Subcutaneous adipose tissue (tissue), 4 donors: ENCODE results near the gene GP1BA. TPM values are rescaled to one million over a fixed set of nuclear protein-coding genes. Genes with fewer than 3 reads are reported as not detected.

Experiments used
- CTCF ChIP-seq: fragments of 450-650 bp; IDR thresholded peaks from one replicate; pipeline ENCODE4 v1.5.1; 2016; ENCODE audit warnings: low read depth, mild to moderate bottlenecking, control low read depth, antibody characterized with exemption, moderate library complexity
- total RNA-seq, 4 donors: library from RNA; depleted of rRNA; stranded (reverse); fragments of >200 nt; gene quantifications; one replicate each; pipeline ENCODE4 v1.1.0, GENCODE V29; 2016

The GP1BA gene
- total RNA-seq, 4 donors from 2014 or later, result not detected

GRCh38 chr17:4902540-4902939 is 29.5 kb upstream of the GP1BA start:
- TF ChIP-seq CTCF, result no peak

DNA sequence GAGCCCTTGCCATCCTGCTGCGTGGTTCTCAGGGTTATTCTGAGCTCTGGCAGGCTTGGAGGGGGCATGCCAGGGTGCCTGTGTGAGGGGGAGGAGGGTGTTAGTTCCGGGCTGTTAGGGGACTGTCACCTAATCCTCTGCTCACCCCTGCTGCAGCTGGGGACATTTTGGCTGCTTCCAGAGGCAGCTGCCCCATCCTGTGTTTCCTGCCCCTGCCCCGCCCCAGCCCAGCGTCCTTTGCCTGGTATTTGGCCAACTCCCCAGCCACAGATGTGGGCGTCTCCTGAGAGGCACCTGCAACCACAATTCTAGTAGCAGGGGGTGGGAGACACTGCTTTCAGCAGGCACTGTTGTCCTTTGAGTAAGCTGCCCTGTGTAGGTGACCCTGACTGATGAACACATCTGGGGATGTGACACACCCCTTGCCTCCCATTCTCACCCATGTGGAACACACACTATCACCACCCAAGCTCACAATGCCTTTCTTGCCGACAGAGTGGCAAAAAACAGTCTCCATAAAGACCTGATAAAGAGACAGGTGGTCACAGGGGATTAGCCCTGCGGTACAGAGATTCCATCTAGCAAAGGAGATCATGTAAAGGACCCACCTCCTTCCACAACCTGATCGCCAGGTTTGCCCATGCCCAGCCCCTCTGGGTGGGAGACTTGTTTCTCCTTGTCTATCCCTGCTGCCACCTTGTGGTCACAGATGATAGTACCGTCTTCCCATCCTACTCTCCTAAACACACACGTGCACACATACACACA is 28.8 kb upstream of the GP1BA start, which contains the start of gene CHRNE:
Gene CHRNE (minus strand): TSS at position 48 of the 768 bp plus-strand sequence. CDS start 35 bp downstream, at position 13.
- TF ChIP-seq CTCF, result no peak

GRCh38 chr17:4908301-4908700 is 23.8 kb upstream of the GP1BA start:
- TF ChIP-seq CTCF, result no peak

DNA sequence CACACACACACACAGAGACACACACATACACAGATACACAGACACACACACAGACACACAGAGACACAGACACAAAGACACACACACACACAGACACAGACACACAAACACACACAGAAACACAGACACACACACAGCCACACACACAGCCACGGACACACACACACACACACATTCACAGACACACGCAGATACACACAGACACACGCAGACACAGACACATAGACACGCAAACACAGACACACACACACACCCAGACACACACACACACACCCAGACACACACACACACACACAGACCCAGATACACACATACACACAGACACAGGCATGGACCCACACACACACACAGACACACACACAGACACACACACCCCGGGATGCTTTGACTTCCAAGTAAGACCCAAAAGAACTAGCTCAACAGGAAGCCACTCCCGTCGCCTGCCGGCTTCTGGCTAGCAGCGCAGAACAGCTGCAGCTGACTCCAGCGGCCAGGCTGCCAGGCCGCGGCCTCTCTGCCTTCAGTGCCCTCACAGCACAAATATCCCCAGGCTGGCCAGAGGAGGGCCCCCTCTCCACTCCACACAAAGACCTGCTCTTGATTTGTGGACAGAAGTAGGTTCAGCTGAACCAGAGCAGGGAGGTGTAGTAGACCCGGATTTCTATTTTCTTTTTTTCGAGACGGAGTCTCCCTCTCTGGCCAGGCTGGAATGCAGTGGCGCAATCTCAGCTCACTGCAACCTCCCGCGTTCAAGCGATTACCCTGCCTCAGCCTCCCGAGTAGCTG is 23.2 kb upstream of the GP1BA start:
- no peak for TF ChIP-seq CTCF

GRCh38 chr17:4913994-4914393 is 18.1 kb upstream of the GP1BA start:
- no peak for TF ChIP-seq CTCF

DNA sequence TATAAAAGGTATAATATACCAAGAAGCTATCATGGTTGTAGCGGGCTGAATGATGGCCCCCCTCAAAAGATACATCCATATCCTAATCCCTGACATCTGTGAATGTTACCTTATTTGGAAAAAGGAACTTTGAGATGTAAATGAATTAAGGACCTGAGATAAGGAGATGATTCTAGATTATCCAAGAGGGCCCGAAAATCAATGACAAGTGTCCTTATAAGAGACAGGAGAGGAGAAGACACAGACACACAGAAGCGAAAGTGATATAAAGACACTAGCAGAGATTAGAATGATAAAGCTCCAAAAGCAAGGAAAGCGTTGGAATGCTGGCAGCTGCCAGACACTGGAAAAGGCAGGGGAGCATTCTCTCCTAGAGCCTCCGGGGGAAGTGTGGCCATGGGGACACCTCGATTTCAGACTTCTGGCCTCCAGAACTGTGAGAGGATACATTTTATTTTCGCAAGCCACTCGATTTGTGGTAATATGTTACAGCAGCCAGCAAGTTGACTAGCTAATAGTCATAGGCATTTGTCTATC is 12.5 kb upstream of the GP1BA start:
- no peak for TF ChIP-seq CTCF
